B cell (primary cell): ENCODE measurements around the gene PDK3. TPM values are rescaled to one million over a fixed set of nuclear protein-coding genes. Genes with fewer than 3 reads are reported as not detected.

Experiments
- ATAC-seq: fragments of 200-7000 bp; cut with Tn5 transposase; one replicate; pipeline ENCODE4 v1.10.0; 2021; ENCODE audit warnings: low read depth, mild to moderate bottlenecking, moderate number of reproducible peaks, moderate library complexity
- CTCF ChIA-PET: fragments of 350-600 bp; sonication (Branson Sonifier 250); formaldehyde crosslinking; loops from one replicate; lab custom pipeline; 2021; ENCODE audit warnings: antibody characterized with exemption, inconsistent platforms; lab: Charles Lee
- POLR2A ChIA-PET: fragments of 350-600 bp; sonication (Branson Sonifier 250); formaldehyde crosslinking; loops from one replicate; lab custom pipeline; 2021; ENCODE audit warnings: antibody characterized with exemption; lab: Charles Lee
- DNase-seq: peaks from one replicate; pipeline ENCODE4 v3.0.0; 2013
- H2AFZ ChIP-seq: 2 replicates; pipeline ENCODE4 v1.6.1; 2012; ENCODE audit warnings: mild to moderate bottlenecking, low read depth, low read length; ENCODE audit not compliant: insufficient read depth, poor library complexity, severe bottlenecking
- H3K27ac ChIP-seq, 2 donors: 1 replicate in 1 of 2; 2 replicates in 1 of 2; pipeline ENCODE4 v1.5.1; 2012 to 2013; ENCODE audit warnings: low read length in 2 of 2, mild to moderate bottlenecking in 2 of 2, moderate library complexity in 1 of 2
- H3K27me3 ChIP-seq, 4 experiments: fragments of 200-600 bp in 1 of 4; sonication (generic) in 1 of 4; replicated peaks in 1 of 4; 1 replicate in 2 of 4; 2 replicates in 2 of 4; pipeline versions ENCODE4 v1.6.1 to v1.7.0; 2013 to 2016; ENCODE audit warnings: low read length in 3 of 4, mild to moderate bottlenecking in 2 of 4, mixed read lengths in 1 of 4, moderate library complexity in 1 of 4; ENCODE audit not compliant: insufficient read depth in 4 of 4, control insufficient read depth in 3 of 4; ENCODE audit errors: control extremely low read depth in 1 of 4
- H3K36me3 ChIP-seq, 2 experiments: replicated peaks in 1 of 2; 1 replicate in 1 of 2; 2 replicates in 1 of 2; pipeline versions ENCODE4 v1.6.1 to v1.7.1; 2013; ENCODE audit warnings: low read length in 1 of 2; ENCODE audit not compliant: insufficient read depth in 2 of 2, control insufficient read depth in 1 of 2; ENCODE audit errors: control extremely low read depth in 1 of 2, extremely low read depth in 1 of 2
- H3K4me1 ChIP-seq, 2 donors: fragments of 200-600 bp in 1 of 2; sonication (generic) in 1 of 2; 1 replicate in 1 of 2; 2 replicates in 1 of 2; pipeline versions ENCODE4 v1.5.1 to v1.6.1; 2013 to 2017; ENCODE audit warnings: low read length in 2 of 2; ENCODE audit not compliant: control insufficient read depth in 2 of 2, insufficient read depth in 2 of 2
- H3K4me2 ChIP-seq: replicated peaks from 2 replicates; pipeline ENCODE3; 2012; ENCODE audit warnings: mild to moderate bottlenecking, low read depth, low read length; ENCODE audit not compliant: poor library complexity, severe bottlenecking
- H3K4me3 ChIP-seq, 5 experiments: fragments of 200-600 bp in 1 of 5; sonication (generic) in 1 of 5; 1 replicate in 3 of 5; 2 replicates in 2 of 5; pipeline versions ENCODE4 v1.5.1 to v1.7.0; 2011 to 2016; ENCODE audit warnings: low read length in 4 of 5, mild to moderate bottlenecking in 4 of 5, low read depth in 2 of 5, control low read depth in 1 of 5, moderate library complexity in 1 of 5; ENCODE audit not compliant: insufficient read depth in 1 of 5; ENCODE audit errors: control extremely low read depth in 1 of 5, extremely low read depth in 1 of 5
- H3K79me2 ChIP-seq: fragments of 200-600 bp; sonication (generic); one replicate; pipeline ENCODE4 v1.6.0; 2016; ENCODE audit warnings: low read length; ENCODE audit not compliant: control insufficient read depth, insufficient read depth
- H3K9ac ChIP-seq: fragments of 200-600 bp; sonication (generic); 2 replicates; pipeline ENCODE4 v1.6.1; 2017; ENCODE audit warnings: mild to moderate bottlenecking, low read length, moderate library complexity
- H3K9me3 ChIP-seq, 3 donors: one replicate each; pipeline versions ENCODE4 v1.6.1 to v1.7.1; 2013; ENCODE audit warnings: low read length in 2 of 3; ENCODE audit not compliant: control insufficient read depth in 2 of 3, insufficient read depth in 1 of 3; ENCODE audit errors: control extremely low read depth in 1 of 3
- H4K20me1 ChIP-seq: 2 replicates; pipeline ENCODE4 v1.6.0; 2012; ENCODE audit warnings: mild to moderate bottlenecking, low read length; ENCODE audit not compliant: insufficient read depth, control insufficient read depth, poor library complexity, severe bottlenecking
- H3K27ac Mint-ChIP-seq: one replicate; pipeline ENCODE4 v1.8.0; 2021; ENCODE audit warnings: mixed read lengths
- H3K27me3 Mint-ChIP-seq: one replicate; pipeline ENCODE4 v1.8.0; 2021; ENCODE audit warnings: mixed read lengths
- H3K4me1 Mint-ChIP-seq: one replicate; pipeline ENCODE4 v1.8.0; 2021; ENCODE audit warnings: mixed read lengths
- H3K4me3 Mint-ChIP-seq: one replicate; pipeline ENCODE4 v1.8.0; 2021; ENCODE audit warnings: mixed read lengths
- H3K9me3 Mint-ChIP-seq: one replicate; pipeline ENCODE4 v1.8.0; 2022; ENCODE audit warnings: mixed read lengths; ENCODE audit not compliant: insufficient read depth
- CTCF ChIP-seq: fragments of 200-600 bp; IDR thresholded peaks from one replicate; pipeline ENCODE4 v1.8.0; 2022; ENCODE audit warnings: antibody characterized with exemption, mild to moderate bottlenecking
- EZH2 ChIP-seq: IDR thresholded peaks from 2 replicates; pipeline ENCODE4 v1.6.1; 2012; ENCODE audit warnings: borderline replicate concordance, low read depth, mild to moderate bottlenecking, moderate library complexity, low read length; ENCODE audit not compliant: insufficient read depth, poor library complexity, severe bottlenecking
- WGBS: methylation state at CpG from one replicate; pipeline ENCODE4 v1.1.5; 2013; ENCODE audit warnings: missing lambda C conversion rate; ENCODE audit not compliant: insufficient coverage; 5-methylcytosine and 5-hydroxymethylcytosine counted together
- intact Hi-C: fragments of 100-400 bp; cut with micrococcal nuclease; formaldehyde crosslinking; loops from one replicate; pipeline ENCODE4 v1.10.0; 2022
- polyA plus RNA-seq: library from polyadenylated mRNA; depleted of rRNA; stranded (reverse); fragments of >200 nt; gene quantifications from 2 replicates; pipeline ENCODE4 v1.2.3, GENCODE V29; 2012
- total RNA-seq, 2 donors: library from RNA; stranded (reverse); fragments of 120-200 nt in 1 of 2; gene quantifications; 1 replicate in 1 of 2; 2 replicates in 1 of 2; pipeline versions ENCODE4 v1.2.3 to v1.2.4, GENCODE V29; 2013 to 2022

Gene PDK3
- total and polyA plus RNA-seq, 2 donors (not counting 1 experiment from before 2014, with no cell fraction given): 5.5 to 18.3 TPM

GRCh38 chrX:24536551-24536950, 71.5 kb downstream of the PDK3 start:
- POLR2A ChIA-PET: no interaction called here
- Histone ChIP-seq H3K36me3 (peaks cover 2 to 4% of the 10 kb centered on the region in 2 experiments), H2AFZ (no peak overlapping the region), H3K4me3 (no peak overlapping the region), H3K9me3 (no peaks in the 10 kb centered on the region), H3K4me2 (no peak overlapping the region), H3K9ac (no peak overlapping the region), H4K20me1 (no peaks in the 10 kb centered on the region), H3K79me2 (no peaks in the 10 kb centered on the region), H3K27me3 (no peaks in the 10 kb centered on the region), H3K27ac (no peak overlapping the region), H3K4me1 (no peaks in the 10 kb centered on the region)
- CTCF ChIA-PET: no interaction called here
- TF ChIP-seq CTCF (no peak), EZH2 (no peak)
- Mint-ChIP-seq H3K4me3 (no peak overlapping the region), H3K9me3 (no peaks in the 10 kb centered on the region), H3K27ac (no peak overlapping the region), H3K27me3 (no peaks in the 10 kb centered on the region), H3K4me1 (no peaks in the 10 kb centered on the region)
- DNase-seq: no peak
- ATAC-seq: no peak
- intact Hi-C loops: no loop called here

- H3K27ac Mint-ChIP-seq: no peak overlapping the region
- POLR2A ChIA-PET: no interaction called here
- H3K4me2 ChIP-seq: no peak overlapping the region
Observed at GRCh38 chrX:24542756-24543155, 77.7 kb downstream of the PDK3 start.

More at GRCh38 chrX:24542756-24543155, 77.7 kb downstream of the PDK3 start:
- Histone ChIP-seq H3K36me3 (peaks cover 0 to 2% of the 10 kb centered on the region in 2 experiments), H3K4me3 (no peak overlapping the region), H3K4me1 (no peaks in the 10 kb centered on the region), H3K9ac (no peak overlapping the region), H3K27ac (no peak overlapping the region), H3K27me3 (no peaks in the 10 kb centered on the region), H3K9me3 (no peaks in the 10 kb centered on the region), H4K20me1 (no peaks in the 10 kb centered on the region), H2AFZ (no peak overlapping the region), H3K79me2 (no peaks in the 10 kb centered on the region)
- ATAC-seq: no peak
- Mint-ChIP-seq H3K4me3 (no peak overlapping the region), H3K4me1 (no peaks in the 10 kb centered on the region), H3K9me3 (no peaks in the 10 kb centered on the region), H3K27me3 (no peaks in the 10 kb centered on the region)
- intact Hi-C loops: no loop called here
- 93% methylated on average over 2 of the region's 4 CpGs for WGBS
- TF ChIP-seq CTCF: no peak
- no peak for TF ChIP-seq EZH2
- CTCF ChIA-PET: no interaction called here
- no peak for DNase-seq
